ENCODE measurements around the gene PLCXD3.

PLCXD3 gene

DNA sequence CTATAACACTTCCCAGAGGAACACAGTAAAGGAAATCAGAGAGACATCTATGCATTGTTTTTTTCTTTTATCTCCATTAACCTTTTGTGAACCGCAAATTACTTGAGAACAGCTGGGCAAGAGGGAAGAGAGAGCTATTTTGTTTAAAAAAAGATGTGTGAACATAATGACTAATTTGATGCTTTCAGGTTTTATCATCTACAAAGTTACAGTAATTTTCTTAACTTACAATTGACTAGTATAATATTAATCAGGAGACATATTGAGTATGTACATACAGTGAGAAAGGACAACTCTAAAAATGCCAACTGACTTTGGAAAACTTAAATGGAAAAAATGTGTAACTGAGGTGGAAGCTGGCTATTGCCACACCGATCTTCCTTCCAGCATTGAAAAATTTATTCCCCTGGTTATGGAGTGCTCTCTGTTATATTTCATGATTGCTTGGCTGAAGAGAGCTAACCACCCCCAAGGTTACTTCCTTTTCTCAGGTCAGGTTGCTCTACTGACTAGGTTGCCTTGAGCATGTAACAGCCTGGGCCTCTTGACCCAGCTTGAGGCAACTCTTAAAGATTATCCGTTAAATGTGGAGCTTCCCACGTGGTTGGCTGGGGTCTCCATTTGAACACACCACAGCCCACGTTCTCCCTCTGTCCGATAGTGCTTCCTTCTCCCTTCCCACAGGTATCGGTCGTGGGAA lies 234.4 kb downstream of the PLCXD3 start:
- no peaks in the 10 kb centered on the region for H3K4me1 ChIP-seq (ENCODE audit: control insufficient read depth, insufficient read depth, low read length)
- H3K9me3 ChIP-seq (ENCODE audit: control insufficient read depth, insufficient read depth, low read length), result no peaks in the 10 kb centered on the region
- no peaks in the 10 kb centered on the region for H3K36me3 ChIP-seq (ENCODE audit: control insufficient read depth, insufficient read depth, low read length)
- no peak overlapping the region for H3K4me3 ChIP-seq (ENCODE audit: low read length)
- no CpG with 5 or more reads among the region's 8 CpGs for WGBS (ENCODE audit: insufficient coverage, insufficient read length)
- no peaks in the 10 kb centered on the region for H3K27me3 ChIP-seq (ENCODE audit: control insufficient read depth, insufficient read depth, low read length)
- no peak for DNase-seq (ENCODE audit: low read depth, low spot score)
- H3K27ac ChIP-seq (ENCODE audit: low read length), result no peak overlapping the region

DNA sequence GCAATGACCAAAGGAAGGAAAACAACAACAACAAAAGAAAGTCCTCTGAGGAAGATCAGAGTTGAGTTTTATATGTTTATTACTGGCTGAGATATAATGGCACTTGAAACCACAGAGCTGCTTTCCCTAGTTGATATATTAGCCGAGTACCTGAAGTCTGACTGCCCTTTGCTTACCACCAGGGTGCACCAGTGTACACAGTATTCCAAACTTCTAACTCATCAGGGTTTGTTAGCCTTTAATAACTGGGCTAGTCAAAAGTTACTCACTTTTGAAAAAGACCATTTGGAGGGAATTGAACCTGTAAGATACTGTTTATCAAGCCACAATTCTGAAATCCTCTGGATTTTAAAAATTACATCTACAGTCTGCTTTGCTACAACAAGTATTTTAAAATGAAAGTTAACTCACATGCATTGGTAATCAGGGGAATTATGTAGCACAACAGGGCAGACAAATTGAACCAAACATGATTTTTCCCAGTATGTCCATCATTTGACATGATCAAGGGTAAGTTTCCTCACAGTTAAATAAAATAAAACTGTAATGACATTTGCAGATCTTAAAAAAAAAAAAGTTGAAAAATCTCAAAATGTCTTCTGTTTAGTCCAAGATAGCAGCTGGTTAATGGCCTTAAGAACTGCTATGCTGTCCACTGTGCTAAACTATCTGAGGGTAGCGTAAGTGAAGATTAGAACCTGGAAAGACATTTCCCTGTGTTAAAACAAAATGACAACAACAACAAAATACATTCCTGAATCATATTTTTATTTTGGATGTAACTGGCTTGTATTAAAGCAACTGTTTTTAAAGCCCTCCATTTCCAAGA lies 239.8 kb downstream of the PLCXD3 start:
- H3K4me3 ChIP-seq (ENCODE audit: low read length), result no peak overlapping the region

DNA sequence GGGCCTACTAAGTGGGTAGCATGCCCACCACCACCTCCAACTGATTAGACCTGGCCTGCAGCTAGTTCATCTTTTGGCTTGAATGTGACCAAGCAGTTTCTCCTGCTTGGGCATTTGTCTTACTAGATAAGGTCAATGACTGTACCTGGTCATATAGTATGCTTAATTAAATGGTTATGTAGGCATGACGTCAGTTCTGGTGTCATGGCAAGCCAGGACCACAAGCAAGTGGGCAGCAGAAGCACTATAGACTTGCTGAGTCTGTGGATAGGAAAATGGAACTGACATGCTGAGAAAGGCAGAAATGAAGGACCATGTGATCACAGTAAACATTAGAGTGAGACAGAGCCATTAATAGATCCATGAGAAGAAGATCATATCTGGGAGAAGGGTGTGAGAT lies 241.5 kb downstream of the PLCXD3 start:
- H3K4me1 ChIP-seq (ENCODE audit: control insufficient read depth, insufficient read depth, low read length), result no peaks in the 10 kb centered on the region
- no peak overlapping the region for H3K27ac ChIP-seq (ENCODE audit: low read length)
- WGBS (ENCODE audit: insufficient coverage, insufficient read length), result no CpG with 5 or more reads among the region's 1 CpG
- no peak for DNase-seq (ENCODE audit: low read depth, low spot score)
- no peaks in the 10 kb centered on the region for H3K27me3 ChIP-seq (ENCODE audit: control insufficient read depth, insufficient read depth, low read length)
- no peak overlapping the region for H3K4me3 ChIP-seq (ENCODE audit: low read length)
- no peaks in the 10 kb centered on the region for H3K36me3 ChIP-seq (ENCODE audit: control insufficient read depth, insufficient read depth, low read length)
- H3K9me3 ChIP-seq (ENCODE audit: control insufficient read depth, insufficient read depth, low read length), result no peaks in the 10 kb centered on the region

More for the DNA sequence above, 239.8 kb downstream of the PLCXD3 start:
- DNase-seq (ENCODE audit: low read depth, low spot score), result peak; percentile 7
- Histone ChIP-seq H3K4me1 (ENCODE audit: control insufficient read depth, insufficient read depth, low read length) (no peaks in the 10 kb centered on the region), H3K27me3 (ENCODE audit: control insufficient read depth, insufficient read depth, low read length) (no peaks in the 10 kb centered on the region), H3K27ac (ENCODE audit: low read length) (no peak overlapping the region), H3K36me3 (ENCODE audit: control insufficient read depth, insufficient read depth, low read length) (no peaks in the 10 kb centered on the region), H3K9me3 (ENCODE audit: control insufficient read depth, insufficient read depth, low read length) (no peaks in the 10 kb centered on the region)
- no CpG with 5 or more reads among the region's 2 CpGs for WGBS (ENCODE audit: insufficient coverage, insufficient read length)

DNA sequence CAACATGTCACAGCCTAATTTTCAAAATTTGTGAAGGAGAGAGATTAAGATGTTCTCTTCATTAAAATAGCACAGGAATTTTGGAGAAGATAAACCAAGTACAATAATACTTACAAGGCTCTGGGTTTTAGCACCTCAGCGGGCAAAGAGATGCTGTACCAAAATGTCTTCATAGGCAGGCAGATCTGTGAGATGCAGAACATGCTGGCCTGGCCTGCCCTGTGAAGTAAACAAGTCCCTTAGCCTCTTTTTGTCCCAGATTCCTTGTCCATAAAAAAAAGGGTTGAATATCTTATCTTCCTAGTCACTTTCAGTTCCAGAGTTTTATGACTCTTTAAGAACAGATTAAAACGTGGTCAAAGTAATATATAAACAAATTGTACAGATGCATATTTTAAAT lies 244.0 kb downstream of the PLCXD3 start:
- no CpG with 5 or more reads among the region's 2 CpGs for WGBS (ENCODE audit: insufficient coverage, insufficient read length)
- no peaks in the 10 kb centered on the region for H3K27me3 ChIP-seq (ENCODE audit: control insufficient read depth, insufficient read depth, low read length)
- H3K36me3 ChIP-seq (ENCODE audit: control insufficient read depth, insufficient read depth, low read length), result no peaks in the 10 kb centered on the region
- no peak for DNase-seq (ENCODE audit: low read depth, low spot score)
- no peak overlapping the region for H3K27ac ChIP-seq (ENCODE audit: low read length)
- no peak overlapping the region for H3K4me3 ChIP-seq (ENCODE audit: low read length)
- H3K4me1 ChIP-seq (ENCODE audit: control insufficient read depth, insufficient read depth, low read length), result no peaks in the 10 kb centered on the region; the same call in 1 of the 2 replicates
- H3K9me3 ChIP-seq (ENCODE audit: control insufficient read depth, insufficient read depth, low read length), result no peaks in the 10 kb centered on the region

DNA sequence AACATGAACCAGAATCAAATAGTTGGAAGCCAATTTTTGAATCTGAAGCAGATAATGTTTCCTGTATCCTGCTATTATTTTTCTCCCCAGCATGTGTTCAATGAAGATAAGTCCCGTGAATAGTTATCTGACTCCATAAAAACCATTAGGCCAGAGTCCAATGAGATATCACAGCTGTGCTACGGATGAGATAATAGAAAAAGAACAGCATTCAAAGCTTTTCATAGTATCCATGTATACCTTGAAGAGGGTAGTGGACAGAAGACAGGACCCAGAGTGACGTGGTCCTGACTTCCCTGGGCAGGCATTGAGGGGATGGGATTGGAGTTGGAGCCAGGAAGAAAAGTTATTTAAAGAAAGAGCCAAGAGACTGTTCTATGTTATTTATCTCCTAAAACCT lies 246.4 kb downstream of the PLCXD3 start:
- H3K27me3 ChIP-seq (ENCODE audit: control insufficient read depth, insufficient read depth, low read length), result no peaks in the 10 kb centered on the region
- H3K4me3 ChIP-seq (ENCODE audit: low read length), result no peak overlapping the region
- DNase-seq (ENCODE audit: low read depth, low spot score), result no peak
- H3K9me3 ChIP-seq (ENCODE audit: control insufficient read depth, insufficient read depth, low read length), result no peaks in the 10 kb centered on the region
- no peak overlapping the region for H3K27ac ChIP-seq (ENCODE audit: low read length)
- H3K36me3 ChIP-seq (ENCODE audit: control insufficient read depth, insufficient read depth, low read length), result no peaks in the 10 kb centered on the region
- WGBS (ENCODE audit: insufficient coverage, insufficient read length), result no CpG with 5 or more reads among the region's 3 CpGs
- no peaks in the 10 kb centered on the region; the same call in 1 of the 2 replicates for H3K4me1 ChIP-seq (ENCODE audit: control insufficient read depth, insufficient read depth, low read length)

DNA sequence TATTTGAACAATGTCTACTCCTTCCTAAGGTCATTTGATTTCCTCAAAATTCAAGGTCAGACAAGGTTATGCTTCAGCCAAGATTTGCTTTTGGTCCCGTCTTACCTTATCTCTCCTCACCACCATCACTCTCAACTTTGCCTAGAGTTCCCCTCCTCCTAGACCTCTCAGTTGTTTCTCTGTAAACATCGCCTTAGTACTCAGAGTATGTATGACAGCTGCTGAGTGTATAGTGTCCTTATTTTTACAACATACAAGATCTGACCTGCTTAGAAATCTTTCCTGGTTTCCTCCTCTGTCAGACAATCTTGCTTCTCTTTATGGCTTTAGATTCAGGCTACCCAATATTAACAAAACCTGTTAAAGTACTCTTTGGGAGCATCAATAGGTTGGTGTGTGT lies 247.1 kb downstream of the PLCXD3 start:
- Histone ChIP-seq H3K36me3 (ENCODE audit: control insufficient read depth, insufficient read depth, low read length) (no peaks in the 10 kb centered on the region), H3K4me1 (ENCODE audit: control insufficient read depth, insufficient read depth, low read length) (no peaks in the 10 kb centered on the region; the same call in 1 of the 2 replicates), H3K27ac (ENCODE audit: low read length) (no peak overlapping the region), H3K9me3 (ENCODE audit: control insufficient read depth, insufficient read depth, low read length) (no peaks in the 10 kb centered on the region), H3K27me3 (ENCODE audit: control insufficient read depth, insufficient read depth, low read length) (no peaks in the 10 kb centered on the region), H3K4me3 (ENCODE audit: low read length) (no peak overlapping the region)
- no CpG with 5 or more reads among the region's 2 CpGs for WGBS (ENCODE audit: insufficient coverage, insufficient read length)
- no peak for DNase-seq (ENCODE audit: low read depth, low spot score)

All from iPS DF 6.9 (cell line).